Adrenal gland (tissue), 5 donors: Measurements from ENCODE around the gene KCNH6.

Experiments used
- CTCF ChIP-seq, 6 experiments: fragments of 450-650 bp in 4 of 6; fragments of 200-600 bp in 2 of 6; sonication (generic) in 1 of 6; IDR thresholded peaks; 1 replicate in 5 of 6; 2 replicates in 1 of 6; pipeline versions ENCODE4 v1.5.1 to v1.8.0; 2016 to 2021; ENCODE audit warnings: antibody characterized with exemption in 6 of 6, mild to moderate bottlenecking in 2 of 6, moderate library complexity in 1 of 6
- POLR2A ChIP-seq, 2 donors: fragments of 450-650 bp; IDR thresholded peaks; one replicate each; pipeline ENCODE4 v1.6.1; 2017; ENCODE audit warnings: antibody characterized with exemption in 2 of 2, mild to moderate bottlenecking in 2 of 2, moderate library complexity in 1 of 2
- donor health status: DM: no; HTN: no; CAD: no.

GRCh38 chr17:63564562-63564961 is 41.4 kb downstream of the KCNH6 start:
- TF ChIP-seq POLR2A (IDR thresholded peaks at IDR 0.05) (no peak), CTCF (IDR thresholded peaks at IDR 0.05) (no peak)
